RPMI7951 (cell line): ENCODE data around the gene DKKL1. TPM values are rescaled to one million over a fixed set of nuclear protein-coding genes. Genes with fewer than 3 reads are reported as not detected.
"Not testable (repeated sequence)": the region's sequence is repeated elsewhere in the genome, so short reads cannot be mapped to it uniquely, and the experiment has no call there.

Source experiments
- DNase-seq: peaks from one replicate; pipeline ENCODE4 v3.0.0-alpha.2; 2012; ENCODE audit warnings: low read depth
- total RNA-seq: library from RNA; depleted of rRNA; stranded (reverse); fragments of >200 nt; shearing (Covaris generic); gene quantifications from 2 replicates; pipeline ENCODE4 v1.2.3, GENCODE V29; 2014

The DKKL1 gene
- total RNA-seq, 1 experiment from 2014 or later: 0.24 TPM

DNA sequence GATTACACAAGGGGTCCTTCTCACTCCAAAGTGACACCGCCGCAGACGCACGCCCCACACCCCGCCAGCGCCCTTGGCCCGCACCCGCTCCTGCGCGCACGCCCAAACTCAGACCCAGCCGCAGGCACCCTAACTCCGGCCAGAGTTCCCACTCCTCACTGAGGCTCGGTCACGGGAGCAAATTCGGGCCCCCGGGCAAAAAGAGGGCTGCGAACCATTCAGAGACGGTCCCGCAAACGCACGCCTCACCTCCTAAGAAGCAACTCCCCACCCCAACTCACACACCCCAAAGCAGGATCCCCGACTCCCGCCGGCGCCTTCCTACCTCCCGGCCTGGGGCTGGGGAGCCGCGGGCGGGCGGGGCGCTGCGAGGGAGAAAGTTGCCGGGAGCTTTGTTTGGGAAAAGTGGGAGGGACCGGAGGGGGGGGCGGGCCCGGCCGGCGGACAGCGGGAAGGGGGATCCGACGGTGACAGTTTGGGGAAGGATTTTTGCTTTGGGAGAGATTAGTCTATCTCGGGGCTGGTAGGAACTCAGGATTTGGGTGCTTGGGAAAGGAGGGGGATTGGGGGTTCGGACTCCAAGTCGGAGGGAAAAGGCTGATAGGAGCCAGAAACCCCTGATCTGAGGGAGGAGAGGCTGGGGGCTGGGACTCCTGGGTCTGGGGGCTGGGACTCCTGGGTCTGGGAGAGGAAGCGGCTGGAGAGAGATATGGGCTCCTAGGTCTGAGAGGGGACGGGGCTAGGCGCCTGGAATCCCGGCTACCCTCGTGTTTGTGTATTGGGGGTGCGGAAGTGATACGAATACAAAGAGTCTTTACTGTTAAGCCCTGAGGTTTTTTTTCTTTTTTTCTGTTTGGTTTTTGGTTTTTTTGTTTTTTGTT, 1.4 kb upstream of the DKKL1 start, which contains the start of gene TEAD2:
Gene TEAD2 (minus strand): TSS at position 369 of the 881 bp plus-strand sequence. CDS start 2,341 bp downstream, outside the sequence.
- DNase-seq: peak; percentile 63

DNA sequence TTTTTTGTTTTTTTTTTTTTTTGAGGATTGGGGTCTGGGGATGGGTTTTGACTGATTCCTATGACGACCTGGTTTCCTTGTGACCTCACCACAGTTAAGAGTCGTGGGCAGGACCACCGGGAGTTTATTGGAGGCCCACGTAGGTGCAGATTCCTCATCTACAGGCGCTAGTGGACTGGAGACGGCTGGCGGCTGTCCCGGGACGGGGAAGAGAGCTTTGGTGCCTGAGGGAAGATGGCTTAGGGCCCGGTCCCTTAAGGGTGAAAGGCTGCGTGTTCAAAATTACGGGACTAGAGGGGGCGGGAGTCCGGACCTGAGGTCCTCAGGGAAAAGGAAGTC, 779 bp upstream of the DKKL1 start:
- no peak for DNase-seq

DNA sequence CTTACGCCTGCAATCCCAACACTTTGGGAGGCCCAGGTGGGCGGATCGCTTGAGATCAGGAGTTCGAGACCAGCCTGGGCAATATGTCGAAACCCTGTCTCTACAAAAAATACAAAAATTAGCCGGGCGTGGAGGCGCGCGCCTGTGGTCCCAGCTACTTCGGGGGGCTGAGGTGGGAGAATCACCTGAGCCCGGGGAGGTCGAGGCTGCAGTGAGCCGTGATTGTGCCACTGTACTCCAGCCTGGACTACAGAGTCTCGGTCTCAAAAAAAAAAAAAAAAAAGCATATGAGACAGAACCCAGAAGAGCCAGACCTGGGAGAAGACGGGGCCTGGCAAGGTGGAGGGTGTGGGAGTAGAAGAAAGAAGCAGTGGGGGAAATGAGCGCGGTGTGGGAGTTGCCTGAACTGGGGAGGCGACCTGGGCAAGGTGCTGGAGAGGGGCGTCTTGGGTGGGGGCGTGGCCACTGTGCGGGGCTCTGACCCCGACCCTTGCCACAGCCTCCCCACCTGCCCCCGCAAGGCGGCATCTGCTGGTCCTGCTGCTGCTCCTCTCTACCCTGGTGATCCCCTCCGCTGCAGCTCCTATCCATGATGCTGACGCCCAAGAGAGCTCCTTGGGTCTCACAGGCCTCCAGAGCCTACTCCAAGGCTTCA, 533 bp downstream of the DKKL1 start:
- no peak for DNase-seq

DNA sequence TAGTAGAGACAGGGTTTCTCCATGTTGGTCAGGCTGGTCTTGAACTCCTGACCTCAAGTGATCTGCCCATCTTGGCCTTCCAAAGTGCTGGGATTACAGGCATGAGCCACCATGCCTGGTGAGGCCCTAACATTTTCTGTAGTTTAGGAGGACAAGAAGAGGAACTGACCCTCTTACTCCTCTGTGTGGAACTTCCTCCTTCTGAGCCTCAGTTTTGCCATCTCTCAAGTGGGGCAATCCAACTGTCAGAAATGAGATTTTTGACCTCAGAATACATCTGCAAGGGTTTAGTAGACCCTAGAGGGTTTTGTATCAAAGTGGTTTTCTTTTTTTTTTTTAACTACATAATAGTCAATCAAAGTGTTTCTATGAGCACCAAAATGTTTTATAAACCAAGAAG, 2.4 kb downstream of the DKKL1 start:
- no peak for DNase-seq

DNA sequence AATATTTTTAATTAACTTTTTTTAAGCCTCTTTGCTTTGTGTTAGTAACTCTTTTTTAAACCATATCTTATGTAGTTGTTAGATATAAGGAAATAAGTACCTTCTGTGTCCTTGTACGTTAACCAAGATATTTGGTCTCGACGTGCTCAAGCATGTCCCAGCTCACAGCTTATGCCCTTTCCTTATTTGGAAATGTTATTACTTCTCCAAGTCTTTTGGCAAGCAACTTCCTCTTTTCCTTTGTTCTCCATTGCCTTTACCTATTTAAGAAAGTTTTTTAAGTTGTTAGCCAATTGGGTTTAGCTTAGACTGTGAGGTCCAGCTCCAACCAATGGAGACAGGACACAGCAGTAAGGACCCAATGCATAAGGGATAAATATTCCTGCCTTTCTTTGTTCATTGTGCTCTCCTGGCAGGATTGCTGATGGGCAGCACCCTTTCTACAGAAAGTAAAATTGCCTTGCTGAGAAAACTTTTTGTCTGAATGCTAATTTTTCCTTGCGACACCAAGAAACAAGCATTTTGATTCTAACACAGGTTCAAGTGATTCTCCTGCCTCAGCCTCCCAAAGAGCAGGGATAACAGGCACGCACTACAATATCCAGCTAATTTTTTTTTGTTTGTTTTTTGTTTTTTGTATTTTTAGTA, 5.2 kb downstream of the DKKL1 start:
- DNase-seq: no peak

DNA sequence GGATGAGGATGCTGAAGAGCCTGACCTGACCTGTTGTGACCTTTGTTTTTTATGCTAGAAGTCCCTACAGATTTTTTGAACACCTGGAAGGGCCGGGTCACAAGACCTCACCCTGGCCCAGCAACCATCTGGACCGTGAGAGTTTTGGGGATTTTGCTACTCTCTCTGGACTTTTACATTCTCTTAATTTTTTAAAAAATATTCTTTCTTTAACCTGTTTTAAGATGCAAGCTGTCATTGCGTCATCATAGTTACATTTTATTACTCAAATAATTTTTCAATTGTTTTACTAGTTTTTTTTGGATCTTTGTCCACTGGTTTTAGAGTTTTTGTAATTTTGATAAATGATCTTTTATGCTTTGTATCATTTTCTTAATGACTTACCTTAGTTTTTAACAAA, 7.5 kb downstream of the DKKL1 start:
- DNase-seq: no peak

DNA sequence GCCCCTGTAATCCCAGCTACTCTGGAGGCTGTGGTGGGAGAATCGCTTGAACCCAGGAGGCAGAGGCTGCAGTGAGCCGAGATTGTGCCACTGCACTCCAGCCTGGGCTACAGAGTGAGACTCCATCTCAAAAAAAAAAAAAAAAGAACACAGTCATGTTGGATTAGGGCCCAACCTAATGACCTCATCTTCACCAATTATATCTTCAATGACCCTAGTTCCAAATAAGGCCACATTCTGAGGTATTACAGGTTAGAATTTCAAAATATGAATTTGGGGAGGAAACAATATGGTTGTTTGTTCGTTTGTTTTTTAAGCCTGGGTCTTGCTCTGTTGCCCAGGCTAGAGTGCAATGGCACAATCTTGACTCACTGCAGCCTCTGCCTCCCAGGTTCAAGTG, 9.5 kb downstream of the DKKL1 start:
- DNase-seq: not testable (repeated sequence)

DNA sequence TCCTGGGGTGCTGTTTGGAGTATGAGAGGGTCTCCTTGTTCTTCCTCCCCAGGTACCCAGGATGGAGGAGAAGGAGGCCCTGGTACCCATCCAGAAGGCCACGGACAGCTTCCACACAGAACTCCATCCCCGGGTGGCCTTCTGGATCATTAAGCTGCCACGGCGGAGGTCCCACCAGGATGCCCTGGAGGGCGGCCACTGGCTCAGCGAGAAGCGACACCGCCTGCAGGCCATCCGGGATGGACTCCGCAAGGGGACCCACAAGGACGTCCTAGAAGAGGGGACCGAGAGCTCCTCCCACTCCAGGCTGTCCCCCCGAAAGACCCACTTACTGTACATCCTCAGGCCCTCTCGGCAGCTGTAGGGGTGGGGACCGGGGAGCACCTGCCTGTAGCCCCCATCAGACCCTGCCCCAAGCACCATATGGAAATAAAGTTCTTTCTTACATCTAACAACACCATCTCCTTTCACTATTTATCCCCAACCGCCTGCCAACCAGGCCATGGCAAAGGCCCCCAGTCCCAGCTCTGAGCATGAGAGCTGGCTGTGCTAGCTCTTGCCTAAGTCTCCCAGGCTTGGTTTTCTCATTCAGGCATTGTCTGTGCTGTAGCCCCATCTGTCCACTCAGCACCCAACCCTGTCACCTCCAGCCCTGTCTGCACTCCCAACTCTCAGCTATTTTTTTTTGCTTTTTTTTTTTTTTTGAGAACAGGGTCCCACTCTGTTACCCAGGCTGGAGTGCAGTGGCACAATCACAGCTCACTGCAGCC, 11.2 kb downstream of the DKKL1 start:
- DNase-seq: no peak

DNA sequence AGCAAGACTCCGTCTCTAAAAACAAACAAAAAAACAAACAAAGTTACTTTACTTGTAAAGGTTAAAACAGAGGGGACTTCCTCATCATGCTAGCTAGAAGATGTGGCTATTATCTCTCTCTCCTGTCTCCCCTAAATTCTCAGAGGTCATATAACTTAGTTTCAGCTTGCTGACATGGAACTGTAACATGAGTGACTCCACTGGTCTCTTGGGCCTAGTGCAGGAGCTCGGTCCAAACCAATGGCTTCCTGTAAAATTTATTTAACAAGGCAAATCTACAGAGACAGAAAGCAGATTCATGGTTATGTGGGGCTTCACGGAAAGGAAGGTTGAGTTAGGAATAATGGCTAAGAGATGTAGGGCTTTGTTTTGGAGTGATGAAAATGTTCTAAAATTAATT, 14.8 kb downstream of the DKKL1 start:
- no peak for DNase-seq

DNA sequence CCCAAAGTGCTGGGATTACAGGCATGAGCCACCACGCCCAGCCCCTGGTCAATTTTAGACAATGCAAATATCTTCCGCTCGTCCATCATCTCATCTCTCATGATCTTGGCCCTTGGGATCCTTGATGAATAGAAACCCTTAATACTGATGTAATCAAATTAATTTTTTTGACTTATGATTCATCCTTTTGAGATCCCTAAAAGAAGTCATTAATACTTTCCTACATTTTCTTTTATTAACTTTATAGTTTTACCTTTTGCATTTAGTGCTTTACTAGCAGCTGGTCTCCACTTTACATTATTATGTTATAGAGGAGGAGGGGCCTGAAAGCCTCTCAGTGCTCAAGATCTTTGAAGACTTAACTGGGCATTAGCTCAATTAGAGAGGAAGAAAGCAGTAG, 16.7 kb downstream of the DKKL1 start:
- no peak for DNase-seq

DNA sequence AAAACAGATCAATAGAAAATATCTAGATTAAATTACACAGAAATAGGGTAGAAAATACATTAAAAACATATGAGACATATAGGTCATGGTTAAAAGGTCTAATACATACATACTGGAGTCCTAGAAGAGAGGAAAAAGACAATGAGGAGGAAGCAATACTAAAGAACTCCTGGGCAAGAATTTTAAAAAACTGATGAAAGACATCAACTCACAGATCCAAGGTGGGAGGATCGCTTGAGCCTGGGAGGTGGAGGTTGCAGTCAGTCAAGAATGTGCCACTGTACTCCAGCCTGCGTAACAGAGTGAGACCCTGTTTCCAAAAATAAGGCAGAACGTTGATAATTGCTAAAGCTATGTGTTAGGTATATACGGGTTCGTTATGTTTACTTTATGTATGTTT, 19.0 kb downstream of the DKKL1 start:
- no peak for DNase-seq

DNA sequence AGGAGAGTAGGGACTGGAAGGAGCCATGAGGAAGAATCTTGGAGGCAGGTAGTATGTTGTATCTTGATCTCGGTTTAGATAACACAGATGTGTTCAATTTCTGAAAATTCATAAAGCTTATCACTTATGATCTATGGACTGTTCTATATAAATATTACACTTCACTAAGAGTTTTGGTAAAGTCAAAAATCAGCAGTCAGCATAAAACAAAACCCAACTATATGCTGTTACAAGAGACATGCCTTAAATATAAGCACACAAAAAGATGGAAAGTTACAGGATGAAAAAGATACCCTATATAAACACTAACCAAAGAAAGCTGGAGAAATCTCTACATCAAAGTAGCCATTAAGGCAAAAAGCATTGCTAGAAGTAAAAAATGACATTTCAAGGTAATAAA, 19.9 kb downstream of the DKKL1 start:
- DNase-seq: no peak

DNA sequence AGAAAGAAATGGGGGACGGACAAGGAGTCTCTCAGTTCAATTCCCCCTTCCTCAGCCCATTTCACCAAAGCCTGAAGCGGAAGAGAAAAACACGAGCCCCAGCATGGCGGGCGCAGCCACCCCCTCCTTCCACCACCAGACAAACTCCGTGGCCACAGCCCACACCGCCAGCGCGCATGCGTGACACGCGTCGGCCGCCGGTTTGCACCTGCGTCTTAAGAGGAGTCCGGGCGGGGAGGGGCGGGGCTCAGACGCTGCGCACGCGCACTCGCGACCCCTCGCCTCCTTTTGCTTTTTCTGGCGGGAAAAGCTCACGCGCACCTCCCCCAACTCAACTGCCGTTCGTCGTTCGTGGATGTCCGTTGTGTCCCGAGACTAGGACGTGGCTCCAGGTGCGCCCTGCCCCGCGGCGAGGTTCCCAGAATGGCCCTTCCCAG, 24.3 kb downstream of the DKKL1 start, which contains the start of gene KASH5:
Gene KASH5 (plus strand): TSS at position 314 of the 437 bp plus-strand sequence. CDS start 2,635 bp downstream, outside the sequence.
- peak; percentile 86 for DNase-seq

DNA sequence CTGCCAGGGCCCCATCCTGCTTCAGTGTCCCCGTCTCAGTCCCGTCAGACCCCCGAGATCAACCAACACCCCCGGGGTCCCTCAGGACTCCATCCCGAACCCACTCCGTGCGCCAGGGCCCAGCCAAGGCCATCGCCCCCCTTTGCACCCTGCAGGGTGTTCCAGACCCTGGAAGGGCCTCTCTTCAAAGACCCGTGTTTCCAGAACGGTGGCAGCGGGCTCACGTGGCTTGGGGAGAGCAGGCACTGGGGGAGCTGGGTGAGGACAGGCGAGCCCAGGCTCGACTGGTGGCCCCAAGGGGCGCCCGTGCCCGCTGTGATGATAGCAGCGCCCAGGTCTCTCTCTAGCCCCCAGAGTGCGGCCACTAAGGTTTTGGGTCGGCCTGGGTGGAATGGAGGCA, 25.7 kb downstream of the DKKL1 start:
- DNase-seq: no peak

DNA sequence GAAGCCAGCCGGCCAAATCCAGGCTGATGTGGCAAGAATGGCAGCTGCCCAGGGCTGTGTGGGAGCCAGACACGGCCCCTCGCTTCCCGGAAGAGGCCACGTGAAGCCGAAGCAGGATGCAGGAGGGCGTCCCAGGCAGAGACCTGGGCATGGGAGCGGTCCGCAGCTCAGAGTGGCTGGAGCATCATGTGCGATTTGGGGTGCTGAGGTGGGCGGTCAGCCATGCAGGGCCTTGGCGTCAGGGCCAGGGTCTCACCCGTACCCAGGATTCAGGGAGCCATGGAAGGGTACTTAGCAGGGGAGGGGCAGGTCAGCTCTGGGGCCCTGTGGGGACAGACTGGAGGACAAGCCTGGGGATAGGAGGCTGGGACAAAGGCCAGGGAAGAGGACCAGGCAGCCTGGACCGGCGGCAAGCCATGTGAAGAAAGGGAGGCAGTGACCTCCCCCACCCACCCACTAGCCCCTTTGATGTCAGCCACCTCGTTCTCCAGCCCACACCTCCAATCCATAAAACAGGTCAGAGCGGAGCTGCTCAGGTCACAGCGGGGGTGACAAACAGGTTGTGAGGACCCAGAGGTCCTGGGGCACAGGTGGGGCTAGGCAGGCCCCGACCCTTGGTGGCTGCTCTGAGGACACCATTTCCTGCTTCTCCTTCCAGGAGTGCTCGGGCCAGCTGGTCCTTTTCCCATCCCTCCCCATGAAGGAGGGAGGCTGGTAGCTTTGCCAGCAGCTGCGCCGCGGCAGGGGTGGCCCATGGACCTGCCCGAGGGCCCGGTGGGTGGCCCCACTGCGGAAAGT, 26.7 kb downstream of the DKKL1 start:
- no peak for DNase-seq

DNA sequence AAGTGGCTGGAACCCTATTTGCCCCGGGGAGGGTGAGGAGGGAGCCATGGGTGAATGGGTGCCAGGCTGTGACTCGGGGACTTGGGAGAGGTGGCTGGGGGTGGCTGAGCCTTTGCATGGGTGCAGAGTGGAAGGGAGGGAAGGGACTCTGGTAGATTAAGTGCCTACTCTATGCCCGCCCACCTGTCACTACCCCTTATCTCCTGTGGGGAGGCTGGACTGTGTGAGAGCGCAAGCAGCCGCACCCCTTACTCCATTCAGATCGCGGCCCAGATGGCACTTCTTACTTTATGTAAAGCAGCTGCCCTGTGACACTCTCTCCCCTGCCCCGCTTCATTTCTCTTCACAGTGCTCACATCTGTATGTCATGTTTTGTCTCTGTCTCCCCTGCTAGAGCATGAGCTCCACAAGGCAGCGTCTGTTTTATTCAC, 27.3 kb downstream of the DKKL1 start:
- no peak for DNase-seq

DNA sequence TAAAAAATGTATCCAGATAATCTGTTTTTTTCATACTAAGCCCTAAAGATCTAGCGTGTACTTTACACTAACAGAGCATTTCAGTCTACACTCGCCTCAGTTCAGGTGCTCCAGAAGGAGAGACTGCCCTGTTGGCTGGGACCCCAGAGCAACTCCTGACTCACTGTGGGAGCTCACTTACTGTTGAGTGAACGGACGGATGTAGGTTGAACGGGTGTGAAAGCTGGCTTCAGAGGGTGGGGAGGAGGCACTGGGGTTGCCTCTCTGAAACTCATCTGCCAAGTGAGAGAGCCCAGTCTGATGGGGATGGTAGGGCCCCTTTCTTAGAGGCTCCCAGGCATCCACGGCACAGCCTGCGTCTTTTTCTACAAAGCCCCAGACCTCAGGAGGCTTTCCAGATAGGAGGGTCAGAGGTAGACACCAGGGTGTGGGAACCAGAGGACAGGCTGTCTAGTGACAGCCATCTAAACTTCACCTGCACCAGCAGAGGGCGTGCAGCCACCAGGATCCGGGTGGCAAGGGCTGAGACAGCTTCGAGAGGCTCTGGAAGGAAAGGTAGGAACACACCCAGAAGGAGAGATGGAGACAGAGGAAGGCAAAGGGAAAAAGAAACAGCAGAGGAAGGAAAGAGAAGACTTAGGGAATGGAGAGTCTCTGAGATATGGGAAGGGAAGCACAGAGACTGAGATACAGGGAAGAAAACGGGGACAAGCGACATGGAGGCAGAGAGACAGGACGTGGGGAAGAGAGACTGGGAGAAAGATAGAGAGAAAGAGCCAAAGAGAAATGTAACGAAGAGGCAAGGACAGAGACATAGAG, 28.1 kb downstream of the DKKL1 start:
- peak; percentile 72 for DNase-seq

DNA sequence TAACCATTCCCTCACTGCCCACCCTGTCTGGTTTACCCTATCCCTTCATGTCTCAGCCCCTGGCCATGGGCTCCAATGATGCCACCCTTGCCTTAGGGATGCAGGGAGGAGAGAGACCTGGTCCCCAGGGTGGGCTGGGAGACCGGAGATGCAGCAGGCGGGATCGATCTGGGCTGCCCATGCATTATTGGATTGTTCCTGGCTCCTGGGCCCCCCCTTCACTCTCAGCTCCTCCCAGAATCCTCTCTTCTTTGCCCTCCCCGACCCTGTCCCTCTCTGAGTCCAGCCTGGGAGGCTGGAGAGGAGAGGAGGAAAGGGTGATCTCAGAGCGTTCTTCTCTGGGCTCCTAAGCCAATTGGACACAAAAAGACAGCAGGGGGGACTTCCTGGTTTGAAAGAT, 30.2 kb downstream of the DKKL1 start:
- no peak for DNase-seq

DNA sequence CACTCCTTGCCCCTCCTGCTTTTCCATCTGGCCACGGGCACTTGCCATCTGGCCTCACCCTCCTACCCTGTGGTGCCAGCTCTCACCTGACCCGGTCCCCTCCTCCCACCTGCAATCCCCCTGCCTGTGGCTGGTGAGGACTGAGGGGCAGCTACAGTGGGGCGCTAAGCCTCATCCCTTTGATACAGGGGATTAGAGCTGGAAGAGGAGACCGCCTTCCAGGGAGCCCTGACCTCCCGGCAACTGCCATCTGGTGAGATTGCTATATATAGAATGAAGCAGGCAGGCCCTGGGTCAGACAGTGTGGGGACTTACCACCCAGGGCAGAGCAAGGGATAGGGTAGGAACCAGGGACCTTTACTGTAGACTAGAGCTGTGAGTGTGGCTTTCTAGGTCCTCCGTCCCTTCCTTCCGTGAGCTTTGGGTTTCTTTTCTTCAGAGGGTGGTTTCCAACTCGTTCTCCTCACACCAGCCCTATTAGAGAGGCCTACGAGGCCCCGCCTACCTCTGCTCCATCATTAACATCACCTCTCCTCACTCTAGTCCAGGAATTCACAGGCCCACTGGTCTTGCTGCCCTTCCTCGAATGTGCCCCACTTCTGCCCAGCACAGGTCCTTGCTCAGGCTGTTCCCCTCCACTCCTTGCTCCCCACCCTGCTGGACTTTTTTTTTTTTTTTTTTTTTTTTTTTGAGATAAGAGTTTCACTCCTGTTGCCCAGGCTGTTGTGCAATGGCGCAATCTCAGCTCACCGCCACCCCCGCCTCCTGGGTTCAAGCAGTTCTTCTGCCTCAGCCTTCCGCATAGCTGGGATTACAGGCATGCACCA, 32.1 kb downstream of the DKKL1 start:
- DNase-seq: no peak
